RWPE1 (cell line): Measurements from ENCODE around the gene BCOR.

Source experiments
- CTCF ChIA-PET: fragments of 350-600 bp; sonication (Branson Sonifier 250); formaldehyde crosslinking; extraction: SDS; loops from one replicate; lab custom pipeline; 2021; lab: Yijun Ruan, JAX
- POLR2A ChIA-PET: fragments of 400-600 bp; formaldehyde crosslinking; extraction: SDS; loops from one replicate; lab custom pipeline; 2020; ENCODE audit warnings: antibody characterized with exemption; ENCODE audit not compliant: low non-redundant PET; lab: Yijun Ruan, JAX
- DNase-seq: peaks from one replicate; pipeline ENCODE4 v3.0.0; 2012; ENCODE audit warnings: low spot score
- H3K27ac ChIP-seq: fragments of 450-650 bp; 2 replicates; pipeline ENCODE4 v1.5.1; 2017
- TF ChIP-seq, protein P1 (sequence below): fragments of 450-650 bp; conservative IDR thresholded peaks from 2 replicates; pipeline ENCODE4 v1.5.1; 2017; ENCODE audit warnings: low read depth, mild to moderate bottlenecking

BCOR gene

DNA sequence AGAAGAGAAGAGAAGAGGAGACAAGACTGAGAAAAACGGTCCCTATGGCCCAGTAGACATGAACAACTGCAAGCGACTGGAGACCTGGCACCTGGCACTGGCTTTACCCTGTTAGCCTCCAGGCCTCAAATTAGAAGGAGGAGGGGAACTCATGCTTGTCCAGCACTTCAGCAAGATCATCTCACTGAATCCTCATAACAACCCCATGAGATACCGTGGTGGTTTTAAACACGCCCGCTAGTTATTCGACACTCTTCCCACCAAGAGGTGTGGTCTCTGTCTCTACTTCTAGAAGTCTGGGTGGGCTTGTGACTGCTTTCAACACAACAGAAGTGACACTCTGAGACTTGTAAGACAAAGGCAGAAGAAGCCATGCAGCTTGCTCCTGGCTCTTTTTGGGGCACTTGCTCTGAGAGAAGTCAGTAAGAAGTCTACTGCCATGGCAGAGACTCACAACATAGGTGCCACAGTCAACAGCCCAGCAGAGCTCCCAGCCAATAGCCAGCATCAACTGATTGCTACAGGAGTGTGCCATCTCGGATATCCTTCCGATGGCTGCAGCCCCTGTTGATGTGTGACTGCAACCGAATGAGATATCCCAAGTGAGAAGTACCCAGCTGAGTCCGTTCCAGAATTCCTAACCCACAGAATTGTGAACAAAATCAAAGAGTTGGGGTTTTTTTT is 34.0 kb upstream of the BCOR start:
- CTCF ChIA-PET = no interaction called here

DNA sequence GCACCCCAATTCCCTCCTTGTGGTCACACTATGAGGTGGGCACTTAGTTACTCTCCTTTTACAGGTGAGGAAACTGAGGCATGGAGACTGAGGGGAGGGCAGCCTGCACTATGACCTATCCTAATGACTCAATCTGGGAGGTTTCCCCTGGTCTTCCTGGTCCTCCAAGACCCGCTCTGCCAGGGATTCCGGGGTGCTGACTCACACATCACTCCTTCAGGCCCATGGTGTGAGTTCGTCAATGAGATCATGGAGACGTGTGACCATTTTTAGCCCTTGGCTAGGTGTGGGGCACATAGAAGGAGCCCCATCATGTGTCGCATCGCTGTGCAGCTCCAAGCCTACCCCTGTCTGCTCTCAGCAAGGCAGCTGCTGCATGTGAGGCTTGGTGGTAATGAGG is 32.4 kb upstream of the BCOR start:
- POLR2A ChIA-PET = no interaction called here
- peak; percentile 63 for DNase-seq
- H3K27ac ChIP-seq = peak overlapping the region; percentile 89
- TF ChIP-seq, protein P1, sequence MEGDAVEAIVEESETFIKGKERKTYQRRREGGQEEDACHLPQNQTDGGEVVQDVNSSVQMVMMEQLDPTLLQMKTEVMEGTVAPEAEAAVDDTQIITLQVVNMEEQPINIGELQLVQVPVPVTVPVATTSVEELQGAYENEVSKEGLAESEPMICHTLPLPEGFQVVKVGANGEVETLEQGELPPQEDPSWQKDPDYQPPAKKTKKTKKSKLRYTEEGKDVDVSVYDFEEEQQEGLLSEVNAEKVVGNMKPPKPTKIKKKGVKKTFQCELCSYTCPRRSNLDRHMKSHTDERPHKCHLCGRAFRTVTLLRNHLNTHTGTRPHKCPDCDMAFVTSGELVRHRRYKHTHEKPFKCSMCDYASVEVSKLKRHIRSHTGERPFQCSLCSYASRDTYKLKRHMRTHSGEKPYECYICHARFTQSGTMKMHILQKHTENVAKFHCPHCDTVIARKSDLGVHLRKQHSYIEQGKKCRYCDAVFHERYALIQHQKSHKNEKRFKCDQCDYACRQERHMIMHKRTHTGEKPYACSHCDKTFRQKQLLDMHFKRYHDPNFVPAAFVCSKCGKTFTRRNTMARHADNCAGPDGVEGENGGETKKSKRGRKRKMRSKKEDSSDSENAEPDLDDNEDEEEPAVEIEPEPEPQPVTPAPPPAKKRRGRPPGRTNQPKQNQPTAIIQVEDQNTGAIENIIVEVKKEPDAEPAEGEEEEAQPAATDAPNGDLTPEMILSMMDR = no peak
- CTCF ChIA-PET = no interaction called here

More for the DNA sequence above, 34.0 kb upstream of the BCOR start:
- no peak for DNase-seq
- TF ChIP-seq, protein P1 = no peak
- POLR2A ChIA-PET = interaction anchor here (0.7 kb wide), 1 partner anchor 22 kb away, joined by 3 read pairs; no protein-coding TSS in a partner anchor
- peak overlapping the region; percentile 89 for H3K27ac ChIP-seq

DNA sequence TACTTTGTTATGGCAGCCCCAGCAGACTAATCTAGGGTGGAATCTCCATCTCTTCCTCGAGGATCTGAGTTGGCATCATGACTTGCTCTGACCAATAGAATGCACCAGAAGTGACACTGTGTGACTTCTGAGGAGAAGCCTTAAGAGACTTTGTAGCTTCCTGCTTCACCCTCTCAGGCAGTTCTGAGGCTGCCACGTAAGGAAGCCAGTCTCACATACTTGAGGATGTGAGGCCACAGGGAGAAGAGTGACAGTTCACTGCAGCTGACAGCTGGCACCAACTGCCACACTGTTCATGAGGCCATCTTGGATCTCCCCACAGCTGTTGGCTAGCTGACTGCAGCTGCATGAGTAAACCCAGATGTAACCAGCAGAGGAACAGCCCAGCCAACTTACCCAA is 29.3 kb upstream of the BCOR start:
- no peak overlapping the region for H3K27ac ChIP-seq
- no peak for DNase-seq
- TF ChIP-seq, protein P1 = no peak
- CTCF ChIA-PET = no interaction called here
- POLR2A ChIA-PET = no interaction called here

DNA sequence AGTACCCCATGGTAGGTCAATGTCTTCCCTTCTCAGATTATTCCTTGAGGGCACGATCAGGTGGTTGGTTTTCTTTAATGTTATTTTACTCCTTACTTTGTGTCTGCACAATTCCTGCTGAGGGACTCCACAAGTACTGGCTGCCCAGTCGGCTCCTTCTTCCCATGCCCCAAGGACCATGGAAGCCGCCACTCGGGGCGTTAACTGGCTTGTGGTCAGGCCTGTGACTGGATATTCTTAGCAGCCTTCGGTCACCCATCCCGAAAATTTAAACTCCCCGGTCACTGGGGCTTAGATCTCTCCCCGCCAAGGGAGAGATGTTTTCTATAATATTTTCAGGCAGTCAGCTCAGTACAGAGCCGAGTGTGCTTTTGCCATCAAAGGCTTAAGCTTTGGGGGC is 24.7 kb upstream of the BCOR start:
- no peak for DNase-seq
- CTCF ChIA-PET = no interaction called here
- TF ChIP-seq, protein P1 = no peak
- no peak overlapping the region for H3K27ac ChIP-seq
- POLR2A ChIA-PET = no interaction called here

DNA sequence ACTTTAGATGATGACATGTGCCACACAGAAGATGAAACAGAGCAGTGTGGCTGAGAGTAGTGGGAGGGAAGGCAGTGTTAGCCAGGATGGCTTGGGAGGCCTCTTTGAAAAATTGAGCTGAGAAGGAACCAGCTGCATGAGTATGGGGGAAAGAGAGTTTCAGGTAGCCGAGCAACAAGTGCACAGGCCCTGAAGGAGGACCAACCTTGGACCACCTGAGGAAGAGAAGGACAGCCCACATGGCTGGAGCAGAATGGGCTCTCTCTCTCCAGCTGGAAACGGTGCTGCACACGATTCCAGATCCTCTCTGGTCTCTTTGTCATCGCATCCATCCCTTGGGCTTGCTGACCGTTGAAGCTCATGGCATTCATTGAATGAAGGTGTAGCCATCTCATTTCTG is 23.9 kb upstream of the BCOR start:
- POLR2A ChIA-PET = no interaction called here
- TF ChIP-seq, protein P1 = no peak
- DNase-seq = no peak
- H3K27ac ChIP-seq = no peak overlapping the region
- CTCF ChIA-PET = no interaction called here

DNA sequence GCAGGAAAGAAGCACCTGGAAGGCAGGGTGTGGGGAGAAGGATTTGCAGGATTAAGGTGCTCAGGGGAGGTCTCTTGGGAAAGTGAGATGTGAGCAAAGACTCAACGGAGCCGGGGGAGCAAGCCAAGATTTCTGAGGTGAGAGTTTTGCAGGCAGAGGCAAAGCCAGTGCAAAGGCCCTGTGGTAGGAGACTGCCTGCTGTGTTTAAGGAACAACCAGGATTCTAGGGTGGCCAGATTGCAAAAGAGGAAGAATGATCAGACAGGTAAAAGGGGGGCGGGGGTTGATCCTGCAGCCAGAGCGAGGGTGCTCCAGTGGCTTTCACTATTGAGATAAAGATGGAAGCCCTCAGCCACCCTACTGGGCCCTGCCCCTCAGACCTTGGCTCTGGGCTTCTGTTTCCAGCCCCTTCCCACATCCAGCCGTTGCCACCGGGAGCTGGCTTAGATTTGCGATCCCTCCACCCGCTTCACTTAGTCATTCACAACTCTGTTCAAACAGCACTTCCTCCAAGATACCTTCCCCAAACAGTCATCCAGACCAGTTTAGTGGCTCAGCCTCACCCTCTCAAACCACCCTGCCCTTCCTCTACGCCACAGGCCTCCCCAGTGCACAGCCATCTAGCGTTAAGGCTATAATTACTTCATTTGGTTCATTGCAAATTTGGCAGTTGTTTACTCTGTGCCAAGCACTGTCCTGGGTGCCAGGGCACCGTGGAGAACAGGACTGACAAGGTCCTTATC is 23.3 kb upstream of the BCOR start:
- no peak overlapping the region for H3K27ac ChIP-seq
- CTCF ChIA-PET = no interaction called here
- TF ChIP-seq, protein P1 = no peak
- no peak for DNase-seq
- POLR2A ChIA-PET = no interaction called here
